GM18498 (cell line): ENCODE measurements around the gene OR5K1.

Experiments used
- ATAC-seq: cut with Tn5 transposase; IDR thresholded peaks from one replicate; pipeline ENCODE4 v1.9.1; 2021; ENCODE audit warnings: mild to moderate bottlenecking, moderate library complexity; ENCODE audit not compliant: unreplicated experiment

Gene OR5K1

GRCh38 chr3:98513736-98514135 is 50.7 kb downstream of the OR5K1 start:
- no peak for ATAC-seq

- no peak for ATAC-seq
Measured at GRCh38 chr3:98514948-98515347, 51.9 kb downstream of the OR5K1 start.

- no peak for ATAC-seq
Measured at GRCh38 chr3:98518816-98519215, 55.8 kb downstream of the OR5K1 start.

DNA sequence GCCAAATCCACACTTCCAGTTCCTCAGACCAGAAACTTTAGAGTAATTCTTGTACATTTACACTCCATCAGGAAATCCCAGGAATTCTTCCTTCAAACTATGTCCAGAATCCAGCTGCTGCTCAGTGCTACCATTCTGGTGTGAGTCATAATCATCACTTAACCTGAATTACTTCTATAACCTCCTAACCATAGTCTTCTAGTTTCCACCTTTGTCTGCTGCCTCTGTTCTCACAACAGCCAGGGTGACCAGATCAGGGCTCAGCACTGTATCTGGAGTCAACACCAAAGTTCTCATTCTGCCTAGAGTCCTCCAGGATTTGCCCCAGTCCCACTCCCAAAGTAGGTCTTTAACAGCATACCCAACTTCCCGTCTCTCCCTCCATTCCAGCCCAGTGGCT is 56.4 kb downstream of the OR5K1 start:
- ATAC-seq, result no peak

DNA sequence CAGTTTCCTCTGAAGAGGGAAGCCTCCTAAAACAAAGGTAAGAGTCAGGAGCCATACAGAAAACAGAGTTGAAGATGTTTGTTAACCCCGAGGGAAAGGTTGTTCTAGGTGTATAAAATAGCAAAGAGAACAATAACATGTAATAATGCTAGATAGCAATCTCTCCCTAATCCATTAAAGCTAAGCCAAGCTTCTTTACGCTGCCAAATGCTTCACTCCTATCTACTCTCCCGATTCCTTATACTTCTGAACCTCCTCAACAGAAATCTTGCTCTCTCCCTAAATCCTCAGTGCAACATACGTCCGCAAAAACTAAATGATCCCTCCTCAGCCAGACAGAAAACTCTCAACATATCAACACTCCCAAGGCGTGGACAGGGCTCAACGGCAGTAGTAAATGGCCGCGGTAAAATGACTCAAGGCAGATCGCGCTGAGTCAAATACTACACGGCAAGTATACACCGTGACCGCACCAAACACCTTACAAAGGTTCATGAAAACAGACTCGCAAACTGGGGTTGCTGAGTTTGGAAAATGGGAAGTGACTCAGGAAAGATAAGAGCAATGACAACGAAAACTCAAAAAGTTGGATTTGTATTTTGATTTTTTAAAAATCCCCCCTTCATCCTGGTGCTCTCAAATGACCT is 59.0 kb downstream of the OR5K1 start:
- peak; percentile 47 for ATAC-seq
